PFSK-1 (cell line): ENCODE measurements around the gene AKIRIN2.

Experiments used
- FOXP2 ChIP-seq: optimal IDR thresholded peaks from 2 replicates; pipeline ENCODE3; 2011; ENCODE audit warnings: borderline replicate concordance, control low read depth, inconsistent platforms; ENCODE audit not compliant: insufficient read depth; ENCODE audit errors: extremely low read length, extremely low read depth
- POLR2AphosphoS5 ChIP-seq: IDR thresholded peaks from 2 replicates; pipeline ENCODE4 v1.6.1; 2012; ENCODE audit warnings: low read depth, mild to moderate bottlenecking, control low read depth, low read length, moderate library complexity
- SIN3A ChIP-seq: IDR thresholded peaks from 2 replicates; pipeline ENCODE4 v1.6.1; 2012; ENCODE audit warnings: mild to moderate bottlenecking, low read length, moderate library complexity, borderline replicate concordance; ENCODE audit not compliant: insufficient read depth
- TAF1 ChIP-seq: IDR thresholded peaks from 2 replicates; pipeline ENCODE4 v1.6.1; 2012; ENCODE audit warnings: low read length, control low read depth, borderline replicate concordance; ENCODE audit not compliant: insufficient read depth
- TF ChIP-seq, protein P1 (sequence below), 2 experiments: IDR thresholded peaks; 2 replicates each; pipeline versions ENCODE4 v1.6.1 to v1.8.0; 2011 to 2012; ENCODE audit warnings: low read depth in 2 of 2, low read length in 2 of 2, control low read depth in 1 of 2, inconsistent platforms in 1 of 2, mild to moderate bottlenecking in 1 of 2, moderate library complexity in 1 of 2; ENCODE audit not compliant: insufficient read depth in 1 of 2

Gene AKIRIN2

DNA sequence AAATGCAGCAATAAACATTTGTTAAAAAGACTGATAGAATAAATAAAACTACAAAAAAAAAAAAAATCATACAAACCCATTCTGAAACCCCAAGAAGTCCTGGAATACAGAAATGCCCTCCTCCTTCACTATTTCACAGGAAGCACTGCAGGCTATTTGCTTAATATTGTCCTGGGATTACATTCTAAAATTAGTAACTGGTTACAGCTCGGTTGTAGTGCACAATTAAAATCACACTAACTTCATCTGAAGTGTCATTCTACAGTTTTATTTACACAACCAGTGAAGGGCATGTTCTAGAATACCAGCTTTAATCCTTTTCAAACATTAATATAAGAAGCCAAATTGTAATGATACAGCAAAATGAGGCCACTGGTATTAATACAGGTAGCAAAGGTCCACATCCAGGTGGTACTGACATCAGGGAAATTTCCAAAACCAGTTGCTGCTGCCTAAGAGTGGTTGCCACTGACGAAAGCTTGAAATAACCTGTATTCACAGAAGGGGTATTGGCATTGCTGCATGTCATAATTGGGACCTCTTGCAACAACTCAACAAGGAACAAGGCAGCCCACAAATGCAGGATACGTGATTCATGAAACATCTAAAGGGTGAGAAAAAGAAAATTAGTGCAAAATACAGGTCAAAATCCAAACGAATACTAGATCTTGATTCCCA, 26.9 kb downstream of the AKIRIN2 start:
- TF ChIP-seq TAF1 (no peak), FOXP2 (no peak), POLR2AphosphoS5 (no peak), SIN3A (no peak)
- TF ChIP-seq, protein P1, sequence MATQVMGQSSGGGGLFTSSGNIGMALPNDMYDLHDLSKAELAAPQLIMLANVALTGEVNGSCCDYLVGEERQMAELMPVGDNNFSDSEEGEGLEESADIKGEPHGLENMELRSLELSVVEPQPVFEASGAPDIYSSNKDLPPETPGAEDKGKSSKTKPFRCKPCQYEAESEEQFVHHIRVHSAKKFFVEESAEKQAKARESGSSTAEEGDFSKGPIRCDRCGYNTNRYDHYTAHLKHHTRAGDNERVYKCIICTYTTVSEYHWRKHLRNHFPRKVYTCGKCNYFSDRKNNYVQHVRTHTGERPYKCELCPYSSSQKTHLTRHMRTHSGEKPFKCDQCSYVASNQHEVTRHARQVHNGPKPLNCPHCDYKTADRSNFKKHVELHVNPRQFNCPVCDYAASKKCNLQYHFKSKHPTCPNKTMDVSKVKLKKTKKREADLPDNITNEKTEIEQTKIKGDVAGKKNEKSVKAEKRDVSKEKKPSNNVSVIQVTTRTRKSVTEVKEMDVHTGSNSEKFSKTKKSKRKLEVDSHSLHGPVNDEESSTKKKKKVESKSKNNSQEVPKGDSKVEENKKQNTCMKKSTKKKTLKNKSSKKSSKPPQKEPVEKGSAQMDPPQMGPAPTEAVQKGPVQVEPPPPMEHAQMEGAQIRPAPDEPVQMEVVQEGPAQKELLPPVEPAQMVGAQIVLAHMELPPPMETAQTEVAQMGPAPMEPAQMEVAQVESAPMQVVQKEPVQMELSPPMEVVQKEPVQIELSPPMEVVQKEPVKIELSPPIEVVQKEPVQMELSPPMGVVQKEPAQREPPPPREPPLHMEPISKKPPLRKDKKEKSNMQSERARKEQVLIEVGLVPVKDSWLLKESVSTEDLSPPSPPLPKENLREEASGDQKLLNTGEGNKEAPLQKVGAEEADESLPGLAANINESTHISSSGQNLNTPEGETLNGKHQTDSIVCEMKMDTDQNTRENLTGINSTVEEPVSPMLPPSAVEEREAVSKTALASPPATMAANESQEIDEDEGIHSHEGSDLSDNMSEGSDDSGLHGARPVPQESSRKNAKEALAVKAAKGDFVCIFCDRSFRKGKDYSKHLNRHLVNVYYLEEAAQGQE (IDR thresholded peaks at IDR 0.05; ENCODE audit: insufficient read depth in 1 of 2, low read depth in 2 of 2, low read length in 2 of 2), result no peak

- TF ChIP-seq SIN3A (no peak), FOXP2 (no peak), POLR2AphosphoS5 (no peak), TAF1 (no peak)
- TF ChIP-seq, protein P1 (IDR thresholded peaks at IDR 0.05; ENCODE audit: insufficient read depth in 1 of 2, low read depth in 2 of 2, low read length in 2 of 2), result no peak
Observed at GRCh38 chr6:87674290-87674689, 27.7 kb downstream of the AKIRIN2 start.

DNA sequence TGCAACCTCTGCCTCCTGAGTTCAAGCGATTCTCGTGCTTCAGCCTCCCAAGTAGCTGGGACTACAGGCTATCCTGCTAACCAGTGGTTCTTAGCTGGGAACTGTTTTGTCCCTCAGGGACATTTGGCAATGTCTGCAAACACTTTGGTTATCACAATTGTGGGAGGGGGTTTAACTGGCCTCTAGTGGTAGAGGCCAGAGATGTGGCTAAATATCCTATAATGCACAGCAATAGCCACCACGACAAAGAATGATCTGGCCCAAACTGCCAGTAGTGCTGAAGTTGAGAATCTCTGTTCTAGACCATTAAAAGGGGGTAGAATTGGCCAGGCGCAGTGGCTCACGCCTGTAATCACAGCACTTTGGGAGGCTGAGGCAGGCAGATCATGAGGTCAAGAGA, 28.8 kb downstream of the AKIRIN2 start:
- TF ChIP-seq, protein P1 (IDR thresholded peaks at IDR 0.05; ENCODE audit: insufficient read depth in 1 of 2, low read depth in 2 of 2, low read length in 2 of 2), result no peak
- TF ChIP-seq SIN3A (no peak), FOXP2 (no peak), TAF1 (no peak), POLR2AphosphoS5 (no peak)

GRCh38 chr6:87672641-87673040, 29.4 kb downstream of the AKIRIN2 start:
- TF ChIP-seq FOXP2 (no peak), POLR2AphosphoS5 (peak; percentile 50; the same call in 1 of the 2 replicates), TAF1 (no peak), SIN3A (no peak)
- TF ChIP-seq, protein P1 (IDR thresholded peaks at IDR 0.05; ENCODE audit: insufficient read depth in 1 of 2, low read depth in 2 of 2, low read length in 2 of 2), result no peak

GRCh38 chr6:87671555-87672029, 30.4 kb downstream of the AKIRIN2 start:
- TF ChIP-seq, protein P1 (IDR thresholded peaks at IDR 0.05; ENCODE audit: insufficient read depth in 1 of 2, low read depth in 2 of 2, low read length in 2 of 2), result no peak
- no peak for TF ChIP-seq POLR2AphosphoS5
- no peak for TF ChIP-seq TAF1
- no peak for TF ChIP-seq SIN3A
- TF ChIP-seq FOXP2, result no peak
